GM12878 (cell line): Measurements from ENCODE around the gene HHIP. TPM values are rescaled to one million over a fixed set of nuclear protein-coding genes. Genes with fewer than 3 reads are reported as not detected.

ENCODE experiments used
- ATAC-seq: fragments of 200-7000 bp; cut with Tn5 transposase; 3 replicates; pipeline ENCODE4 v1.9.1; 2020; ENCODE audit warnings: mild to moderate bottlenecking, moderate library complexity
- BruUV-seq: library from RNA; stranded (reverse); fragments of 400-500 nt; replicated peaks from 2 replicates; lab custom pipeline; 2021; lab: Mats Ljungman, UMichigan
- CTCF ChIA-PET: fragments of 300-600 bp; sonication (Branson Sonifier 250); formaldehyde crosslinking; extraction: SDS; loops from one replicate; lab custom pipeline; 2021; ENCODE audit warnings: inconsistent platforms; lab: Yijun Ruan, JAX
- POLR2A ChIA-PET: fragments of 350-600 bp; formaldehyde crosslinking; extraction: SDS; loops from one replicate; lab custom pipeline; 2021; ENCODE audit warnings: inconsistent platforms; lab: Charles Lee
- RAD21 ChIA-PET: fragments of 300-600 bp; sonication (Branson Sonifier 250); formaldehyde crosslinking; loops from one replicate; lab custom pipeline; 2023; ENCODE audit warnings: antibody characterized with exemption; ENCODE audit not compliant: unreplicated experiment; lab: Charles Lee
- SMC1A ChIA-PET: fragments of 300-600 bp; sonication (Branson Sonifier 250); formaldehyde crosslinking; loops from one replicate; lab custom pipeline; 2023; ENCODE audit not compliant: unreplicated experiment, uncharacterized antibody; lab: Charles Lee
- DNase-seq: peaks from one replicate; pipeline ENCODE4 v3.0.0-alpha.2; 2011; ENCODE audit warnings: low read depth, low spot score
- FAIRE-seq: peaks from 3 replicates; lab custom pipeline; 2011; peaks lifted over from hg19 to GRCh38; lab: Jason Lieb, UNC
- H2AFZ ChIP-seq: 2 replicates; pipeline ENCODE4 v1.6.0; 2011; ENCODE audit warnings: low read depth, low read length, control low read depth; ENCODE audit not compliant: control insufficient read depth
- H3K27ac ChIP-seq: 2 replicates; pipeline ENCODE4 v1.5.1; 2011; ENCODE audit warnings: control low read depth; ENCODE audit not compliant: control insufficient read depth, insufficient read depth
- H3K27me3 ChIP-seq, 2 experiments: replicated peaks in 1 of 2; 2 replicates each; pipeline versions ENCODE4 v1.6.0 to v1.6.1; 2011; ENCODE audit warnings: low read length in 1 of 2; ENCODE audit not compliant: control insufficient read depth in 2 of 2, insufficient read depth in 2 of 2
- H3K36me3 ChIP-seq, 2 experiments: 2 replicates each; pipeline ENCODE4 v1.5.1; 2011; ENCODE audit warnings: low read length in 1 of 2; ENCODE audit not compliant: control insufficient read depth in 2 of 2, insufficient read depth in 2 of 2
- H3K4me1 ChIP-seq: 2 replicates; pipeline ENCODE4 v1.6.1; 2011; ENCODE audit warnings: mild to moderate bottlenecking, low read length, moderate library complexity, mixed read lengths; ENCODE audit not compliant: control insufficient read depth, insufficient read depth
- H3K4me2 ChIP-seq: 2 replicates; pipeline ENCODE4 v1.6.0; 2011; ENCODE audit warnings: control low read depth; ENCODE audit not compliant: control insufficient read depth, insufficient read depth
- H3K4me3 ChIP-seq: fragments of 200-600 bp; sonication (generic); 2 replicates; pipeline ENCODE4 v1.5.1; 2016
- H3K79me2 ChIP-seq: 2 replicates; pipeline ENCODE4 v1.6.0; 2011; ENCODE audit warnings: low read length; ENCODE audit not compliant: control insufficient read depth, insufficient read depth
- H3K9ac ChIP-seq: 2 replicates; pipeline ENCODE4 v1.8.0; 2011; ENCODE audit warnings: low read length, control low read depth, mixed read lengths; ENCODE audit not compliant: control insufficient read depth, insufficient read depth
- H3K9me3 ChIP-seq: replicated peaks from 3 replicates; pipeline ENCODE4 v1.5.1; 2011; ENCODE audit warnings: mild to moderate bottlenecking, low read length; ENCODE audit not compliant: control insufficient read depth, insufficient read depth
- H4K20me1 ChIP-seq: 2 replicates; pipeline ENCODE4 v1.6.0; 2011; ENCODE audit not compliant: control insufficient read depth, insufficient read depth
- E2F8 ChIP-seq: fragments of 450-650 bp; IDR thresholded peaks from 2 replicates; pipeline ENCODE4 v1.6.1; 2018; ENCODE audit warnings: mild to moderate bottlenecking, low read depth, moderate library complexity; ENCODE audit not compliant: partially characterized antibody
- NBN ChIP-seq: fragments of 450-650 bp; IDR thresholded peaks from 2 replicates; pipeline ENCODE4 v1.6.1; 2016
- ZSCAN29 ChIP-seq: fragments of 450-650 bp; IDR thresholded peaks from 2 replicates; pipeline ENCODE4 v1.6.1; 2017; ENCODE audit warnings: mild to moderate bottlenecking, moderate library complexity
- WGBS: methylation state at CpG from one replicate; pipeline ENCODE4 v1.1.6; 2016; ENCODE audit warnings: low lambda C conversion rate; ENCODE audit not compliant: insufficient replicate concordance, insufficient coverage; ENCODE audit errors: missing lambda C conversion rate; 5-methylcytosine and 5-hydroxymethylcytosine counted together
- in situ Hi-C: fragments of 300-500 bp; cut with MboI; formaldehyde crosslinking; loops from 9 replicates; pipeline ENCODE4 v1.14.3; 2018; ENCODE audit warnings: mixed read lengths
- intact Hi-C: fragments of 100-400 bp; cut with micrococcal nuclease; formaldehyde crosslinking; loops from one replicate; pipeline ENCODE4 v1.14.2; 2022; ENCODE audit not compliant: unreplicated experiment
- polyA plus RNA-seq, 11 experiments: library from polyadenylated mRNA; depleted of rRNA in 4 of 11; unstranded in 6 of 11; stranded (reverse) in 5 of 11; fragments of >200 nt; fragmentation: Nextera tagmentation in 4 of 11; fragmentation: Illumina TruSeq in 1 of 11; extraction: Ambion mirVana in 4 of 11; extraction: Trizol in 1 of 11; gene quantifications; 1 replicate in 1 of 11; 2 replicates in 10 of 11; pipeline versions ENCODE4 v1.2.1 to v1.2.3, GENCODE V29; 2011 to 2016; ENCODE audit warnings: inconsistent platforms in 2 of 11, missing spikeins in 2 of 11, low read depth in 1 of 11
- total RNA-seq, 4 experiments: library from RNA; depleted of rRNA in 3 of 4; stranded (reverse); fragments of >200 nt in 3 of 4; fragmentation: Illumina TruSeq in 1 of 4; extraction: Trizol in 1 of 4; gene quantifications; 2 replicates each; pipeline versions ENCODE4 v1.2.1 to v1.2.3, GENCODE V29; 2013 to 2021
- TF ChIP-seq, protein P1 (sequence below): fragments of 450-650 bp; IDR thresholded peaks from 2 replicates; pipeline ENCODE4 v1.6.1; 2016; ENCODE audit warnings: mild to moderate bottlenecking, moderate library complexity, borderline replicate concordance

Gene HHIP
- total and polyA plus RNA-seq, 10 of the 15 experiments (the other 5 are each of a cell fraction or from before 2014, with no cell fraction given): 0.06 to 0.56 (median 0.24) TPM; not detected in 1

DNA sequence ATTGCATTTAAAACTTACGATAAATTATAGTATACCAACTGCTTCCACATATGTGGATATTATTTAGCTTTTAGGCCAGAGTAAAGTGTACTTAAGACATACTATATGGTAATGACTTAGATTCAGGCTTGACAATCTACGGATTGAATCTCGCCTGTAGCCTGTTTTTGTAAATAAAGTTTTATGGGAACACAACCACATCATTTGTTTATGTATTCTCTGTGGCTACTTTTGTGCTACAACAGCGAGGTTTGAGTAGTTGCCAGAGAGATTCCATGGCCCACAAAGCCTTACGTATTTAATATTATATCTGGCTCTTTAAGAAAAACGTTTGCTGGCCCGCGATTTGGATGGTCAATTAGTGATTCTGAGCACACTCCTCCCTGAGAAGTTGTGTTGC lies 37.6 kb downstream of the HHIP start:
- Histone ChIP-seq H3K27me3 (no peaks in the 10 kb centered on the region), H3K9me3 (no peaks in the 10 kb centered on the region), H3K36me3 (no peaks in the 10 kb centered on the region), H3K4me3 (no peak overlapping the region), H2AFZ (no peak overlapping the region), H3K4me2 (no peak overlapping the region), H3K79me2 (no peaks in the 10 kb centered on the region), H4K20me1 (no peaks in the 10 kb centered on the region), H3K27ac (no peak overlapping the region), H3K9ac (no peak overlapping the region), H3K4me1 (no peaks in the 10 kb centered on the region)
- ChIA-PET POLR2A (no interaction called here), CTCF (interaction anchor here (0.9 to 1.5 kb wide), 5 partner anchors 12 to 933 kb away, joined by 3 to 5 read pairs (median 4); no protein-coding TSS in a partner anchor), RAD21 (interaction anchor here (1.0 kb wide), 1 partner anchor 10 kb away, joined by 4 read pairs; no protein-coding TSS in a partner anchor), SMC1A (interaction anchor here (1.0 kb wide), 1 partner anchor 29 kb away, joined by 3 read pairs; no protein-coding TSS in a partner anchor)
- DNase-seq (no peak), FAIRE-seq (no peak), ATAC-seq (no peak)
- BruUV-seq: no TSS peak
- WGBS: 51% methylated on average over 8 of the region's 8 CpGs
- intact Hi-C loops: no loop called here
- TF ChIP-seq E2F8 (no peak), ZSCAN29 (no peak), NBN (no peak)
- TF ChIP-seq, protein P1, sequence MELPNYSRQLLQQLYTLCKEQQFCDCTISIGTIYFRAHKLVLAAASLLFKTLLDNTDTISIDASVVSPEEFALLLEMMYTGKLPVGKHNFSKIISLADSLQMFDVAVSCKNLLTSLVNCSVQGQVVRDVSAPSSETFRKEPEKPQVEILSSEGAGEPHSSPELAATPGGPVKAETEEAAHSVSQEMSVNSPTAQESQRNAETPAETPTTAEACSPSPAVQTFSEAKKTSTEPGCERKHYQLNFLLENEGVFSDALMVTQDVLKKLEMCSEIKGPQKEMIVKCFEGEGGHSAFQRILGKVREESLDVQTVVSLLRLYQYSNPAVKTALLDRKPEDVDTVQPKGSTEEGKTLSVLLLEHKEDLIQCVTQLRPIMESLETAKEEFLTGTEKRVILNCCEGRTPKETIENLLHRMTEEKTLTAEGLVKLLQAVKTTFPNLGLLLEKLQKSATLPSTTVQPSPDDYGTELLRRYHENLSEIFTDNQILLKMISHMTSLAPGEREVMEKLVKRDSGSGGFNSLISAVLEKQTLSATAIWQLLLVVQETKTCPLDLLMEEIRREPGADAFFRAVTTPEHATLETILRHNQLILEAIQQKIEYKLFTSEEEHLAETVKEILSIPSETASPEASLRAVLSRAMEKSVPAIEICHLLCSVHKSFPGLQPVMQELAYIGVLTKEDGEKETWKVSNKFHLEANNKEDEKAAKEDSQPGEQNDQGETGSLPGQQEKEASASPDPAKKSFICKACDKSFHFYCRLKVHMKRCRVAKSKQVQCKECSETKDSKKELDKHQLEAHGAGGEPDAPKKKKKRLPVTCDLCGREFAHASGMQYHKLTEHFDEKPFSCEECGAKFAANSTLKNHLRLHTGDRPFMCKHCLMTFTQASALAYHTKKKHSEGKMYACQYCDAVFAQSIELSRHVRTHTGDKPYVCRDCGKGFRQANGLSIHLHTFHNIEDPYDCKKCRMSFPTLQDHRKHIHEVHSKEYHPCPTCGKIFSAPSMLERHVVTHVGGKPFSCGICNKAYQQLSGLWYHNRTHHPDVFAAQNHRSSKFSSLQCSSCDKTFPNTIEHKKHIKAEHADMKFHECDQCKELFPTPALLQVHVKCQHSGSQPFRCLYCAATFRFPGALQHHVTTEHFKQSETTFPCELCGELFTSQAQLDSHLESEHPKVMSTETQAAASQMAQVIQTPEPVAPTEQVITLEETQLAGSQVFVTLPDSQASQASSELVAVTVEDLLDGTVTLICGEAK: peak; percentile 56; the same call in 1 of the 2 replicates
- in situ Hi-C loops: no loop called here
